IMR-90 (cell line): Measurements from ENCODE around the gene CRIM1. TPM values are rescaled to one million over a fixed set of nuclear protein-coding genes. Genes with fewer than 3 reads are reported as not detected.
A peak's percentile ranks its signal among the peaks of the same experiment; 100 is the strongest.

Experiments
- ATAC-seq: fragments of 200-7000 bp; cut with Tn5 transposase; 2 replicates; pipeline ENCODE4 v1.9.1; 2020; ENCODE audit warnings: low read depth, mild to moderate bottlenecking, moderate library complexity
- BruUV-seq: library from RNA; stranded (reverse); fragments of 400-500 nt; replicated peaks from 2 replicates; lab custom pipeline; 2021; lab: Mats Ljungman, UMichigan
- CTCF ChIA-PET: fragments of 300-600 bp; formaldehyde crosslinking; extraction: SDS; loops from one replicate; lab custom pipeline; 2021; ENCODE audit warnings: antibody characterized with exemption; lab: Yijun Ruan, JAX
- POLR2A ChIA-PET: fragments of 300-600 bp; sonication (Branson Sonifier 250); formaldehyde crosslinking; loops from one replicate; lab custom pipeline; 2022; ENCODE audit warnings: antibody characterized with exemption; ENCODE audit not compliant: unreplicated experiment; lab: Charles Lee
- DNase-seq: peaks from one replicate; pipeline ENCODE4 v3.0.0; 2013
- H2AFZ ChIP-seq: replicated peaks from 2 replicates; pipeline ENCODE3; 2013; ENCODE audit warnings: low read length, mild to moderate bottlenecking; ENCODE audit not compliant: poor library complexity
- H2AK5ac ChIP-seq: 2 replicates; pipeline ENCODE4 v1.6.1; 2013; ENCODE audit warnings: low read depth, low read length, inconsistent platforms
- H2AK9ac ChIP-seq: replicated peaks from 2 replicates; pipeline ENCODE3; 2013; ENCODE audit warnings: mild to moderate bottlenecking, low read depth, low read length, moderate library complexity; ENCODE audit not compliant: poor library complexity
- H2BK120ac ChIP-seq: 2 replicates; pipeline ENCODE4 v1.6.1; 2013; ENCODE audit warnings: low read depth, low read length, inconsistent platforms
- H2BK15ac ChIP-seq: 3 replicates; pipeline ENCODE4 v1.6.1; 2013; ENCODE audit warnings: low read depth, low read length, inconsistent platforms
- H2BK20ac ChIP-seq: 2 replicates; pipeline ENCODE4 v1.6.1; 2013; ENCODE audit warnings: low read depth, mild to moderate bottlenecking, inconsistent platforms, low read length, moderate library complexity
- H2BK5ac ChIP-seq: 2 replicates; pipeline ENCODE4 v1.6.1; 2013; ENCODE audit warnings: mild to moderate bottlenecking, low read depth, low read length, inconsistent platforms; ENCODE audit not compliant: poor library complexity, severe bottlenecking
- H3K14ac ChIP-seq: replicated peaks from 2 replicates; pipeline ENCODE4 v1.6.1; 2013; ENCODE audit warnings: low read depth, low read length, inconsistent platforms
- H3K18ac ChIP-seq: 2 replicates; pipeline ENCODE4 v1.6.1; 2013; ENCODE audit warnings: low read depth, low read length, control low read depth
- H3K23ac ChIP-seq: 2 replicates; pipeline ENCODE4 v1.6.1; 2013; ENCODE audit warnings: low read depth, low read length, inconsistent platforms
- H3K27ac ChIP-seq: 2 replicates; pipeline ENCODE4 v1.5.1; 2013; ENCODE audit warnings: mild to moderate bottlenecking, control low read depth, low read length; ENCODE audit not compliant: insufficient read depth
- H3K27me3 ChIP-seq: 2 replicates; pipeline ENCODE4 v1.6.1; 2013; ENCODE audit warnings: low read length; ENCODE audit not compliant: control insufficient read depth, insufficient read depth
- H3K36me3 ChIP-seq: 2 replicates; pipeline ENCODE4 v1.6.1; 2013; ENCODE audit warnings: low read length, mixed read lengths; ENCODE audit not compliant: control insufficient read depth, insufficient read depth
- H3K4ac ChIP-seq: 2 replicates; pipeline ENCODE4 v1.6.1; 2013; ENCODE audit warnings: low read depth, low read length, inconsistent platforms
- H3K4me1 ChIP-seq: 2 replicates; pipeline ENCODE4 v1.6.1; 2013; ENCODE audit warnings: low read length, mixed read lengths; ENCODE audit not compliant: control insufficient read depth, insufficient read depth
- H3K4me2 ChIP-seq: 2 replicates; pipeline ENCODE4 v1.6.1; 2013; ENCODE audit warnings: low read depth, mild to moderate bottlenecking, control low read depth, low read length, moderate library complexity
- H3K4me3 ChIP-seq: 2 replicates; pipeline ENCODE4 v1.5.1; 2013; ENCODE audit warnings: low read depth, mild to moderate bottlenecking, control low read depth, low read length, moderate library complexity; ENCODE audit not compliant: insufficient read depth
- H3K56ac ChIP-seq: 2 replicates; pipeline ENCODE4 v1.6.1; 2013; ENCODE audit warnings: low read length, inconsistent platforms; ENCODE audit not compliant: insufficient read depth; ENCODE audit errors: extremely low read depth
- H3K79me1 ChIP-seq, 2 experiments: 2 replicates each; pipeline ENCODE4 v1.6.1; 2013; ENCODE audit warnings: low read length in 2 of 2, inconsistent platforms in 1 of 2, low read depth in 1 of 2
- H3K9ac ChIP-seq: 2 replicates; pipeline ENCODE4 v1.6.1; 2013; ENCODE audit warnings: low read depth, low read length, control low read depth
- H3K9me1 ChIP-seq: 2 replicates; pipeline ENCODE4 v1.6.1; 2013; ENCODE audit warnings: low read length, inconsistent platforms; ENCODE audit not compliant: insufficient read depth
- H3K9me3 ChIP-seq: 2 replicates; pipeline ENCODE4 v1.6.1; 2013; ENCODE audit warnings: low read length; ENCODE audit not compliant: control insufficient read depth, insufficient read depth
- H4K20me1 ChIP-seq: 2 replicates; pipeline ENCODE4 v1.6.1; 2013; ENCODE audit warnings: low read length, inconsistent platforms; ENCODE audit not compliant: insufficient read depth
- H4K5ac ChIP-seq: 2 replicates; pipeline ENCODE4 v1.6.1; 2013; ENCODE audit warnings: mild to moderate bottlenecking, low read depth, low read length, control low read depth
- H4K8ac ChIP-seq, 2 experiments: 2 replicates each; pipeline ENCODE4 v1.6.1; 2013; ENCODE audit warnings: low read depth in 2 of 2, low read length in 2 of 2, control low read depth in 1 of 2, inconsistent platforms in 1 of 2
- H4K91ac ChIP-seq: 2 replicates; pipeline ENCODE4 v1.6.1; 2013; ENCODE audit warnings: low read depth, low read length, inconsistent platforms; ENCODE audit not compliant: insufficient read depth
- CEBPB ChIP-seq: IDR thresholded peaks from 2 replicates; pipeline ENCODE4 v1.6.1; 2012; ENCODE audit warnings: low read depth, low read length, improper control_type of control experiment
- NFE2L2 ChIP-seq: fragments of 150-350 bp; IDR thresholded peaks from 2 replicates; pipeline ENCODE4 v1.6.1; 2016; ENCODE audit warnings: low read depth, mild to moderate bottlenecking, low read length
- WGBS, 2 experiments: methylation state at CpG; one replicate each; pipeline versions ENCODE4 v1.1.5 to v1.1.7; 2013; ENCODE audit warnings: missing lambda C conversion rate in 2 of 2; ENCODE audit not compliant: insufficient read length in 1 of 2; ENCODE audit errors: extremely low coverage in 2 of 2; 5-methylcytosine and 5-hydroxymethylcytosine counted together
- dilution Hi-C: fragments of 300-500 bp; cut with HindIII; formaldehyde crosslinking; loops from one replicate; pipeline ENCODE4 v1.14.3; 2018; ENCODE audit warnings: low sequenced_read_pairs; ENCODE audit not compliant: unreplicated experiment
- in situ Hi-C: fragments of 300-500 bp; cut with MboI; formaldehyde crosslinking; loops from 3 replicates; pipeline ENCODE4 v1.14.3; 2019; ENCODE audit warnings: low sequenced_read_pairs, inconsistent platforms, mixed read lengths
- intact Hi-C: fragments of 100-400 bp; cut with micrococcal nuclease; formaldehyde crosslinking; loops from 2 replicates; pipeline ENCODE4 v1.10.0; 2022
- polyA plus RNA-seq, 3 experiments: library from polyadenylated mRNA; depleted of rRNA; stranded (reverse); fragments of >200 nt; gene quantifications; 2 replicates each; pipeline ENCODE4 v1.2.3, GENCODE V29; 2012; ENCODE audit warnings: low replicate concordance in 1 of 3
- total RNA-seq: library from RNA; depleted of rRNA; stranded (reverse); fragments of >200 nt; gene quantifications from 2 replicates; pipeline ENCODE4 v1.2.3, GENCODE V29; 2012

The CRIM1 gene
- total and polyA plus RNA-seq, 2 of the 4 experiments (the other 2 are of a cell fraction) = 285 to 490 TPM

GRCh38 chr2:36478999-36479398 is 123.4 kb downstream of the CRIM1 start:
- Histone ChIP-seq H4K91ac (peak overlapping the region; percentile 99), H3K4me1 (peaks cover 33% of the 10 kb centered on the region)

More at GRCh38 chr2:36478999-36479398, 123.4 kb downstream of the CRIM1 start:
- peak overlapping the region; percentile 57; the same call in 1 of the 2 replicates for H3K9ac ChIP-seq
- no peaks in the 10 kb centered on the region for H4K20me1 ChIP-seq
- H3K18ac ChIP-seq = peak overlapping the region; percentile 93
- H3K14ac ChIP-seq = peak overlapping the region; percentile 99
- peak overlapping the region; percentile 99 for H2BK120ac ChIP-seq
- H3K79me1 ChIP-seq = peaks cover 49 to 61% of the 10 kb centered on the region in 2 experiments
- H2BK20ac ChIP-seq = peak overlapping the region; percentile 99
- peaks cover 24% of the 10 kb centered on the region for H3K9me1 ChIP-seq
- dilution Hi-C loops = no loop called here
- peak overlapping the region; percentile 100 for H3K4ac ChIP-seq
- H3K27ac ChIP-seq = peak overlapping the region; percentile 96
- peaks cover 14% of the 10 kb centered on the region for H3K9me3 ChIP-seq
- H4K8ac ChIP-seq = peak overlapping the region; percentile 97
- 0 out of 2 replicates have a peak, but pooled peaks have one; percentile 15 for TF ChIP-seq NFE2L2
- TF ChIP-seq CEBPB = no peak
- H3K4me2 ChIP-seq = no peak overlapping the region
- peak overlapping the region; percentile 83 for H3K56ac ChIP-seq
- BruUV-seq = no TSS peak
- CTCF ChIA-PET = no interaction called here
- DNase-seq (no peak), ATAC-seq (no peak)
- peak overlapping the region; percentile 99 for H2AK5ac ChIP-seq
- H3K23ac ChIP-seq = peak overlapping the region; percentile 99
- intact Hi-C loops = no loop called here
- peak overlapping the region; percentile 98 for H2BK15ac ChIP-seq
- no peak overlapping the region for H2AFZ ChIP-seq
- in situ Hi-C loops = no loop called here
- H2AK9ac ChIP-seq = peak overlapping the region; percentile 49
- peak overlapping the region; percentile 67 for H4K5ac ChIP-seq
- no peaks in the 10 kb centered on the region for H3K27me3 ChIP-seq
- peak overlapping the region; percentile 99 for H2BK5ac ChIP-seq
- peaks cover 47% of the 10 kb centered on the region for H3K36me3 ChIP-seq
- H3K4me3 ChIP-seq = no peak overlapping the region
- POLR2A ChIA-PET = no interaction called here
- WGBS, 2 experiments = no CpG with 5 or more reads among the region's 4 CpGs
